HG03442 (cell line): ENCODE data around the gene PCDHB2.
"Not testable (repeated sequence)": the region's sequence is repeated elsewhere in the genome, so short reads cannot be mapped to it uniquely, and the experiment has no call there.

Experiments
- ATAC-seq: cut with Tn5 transposase; IDR thresholded peaks from one replicate; pipeline ENCODE4 v1.9.1; 2021; ENCODE audit warnings: mild to moderate bottlenecking, moderate library complexity; ENCODE audit not compliant: unreplicated experiment

The PCDHB2 gene

DNA sequence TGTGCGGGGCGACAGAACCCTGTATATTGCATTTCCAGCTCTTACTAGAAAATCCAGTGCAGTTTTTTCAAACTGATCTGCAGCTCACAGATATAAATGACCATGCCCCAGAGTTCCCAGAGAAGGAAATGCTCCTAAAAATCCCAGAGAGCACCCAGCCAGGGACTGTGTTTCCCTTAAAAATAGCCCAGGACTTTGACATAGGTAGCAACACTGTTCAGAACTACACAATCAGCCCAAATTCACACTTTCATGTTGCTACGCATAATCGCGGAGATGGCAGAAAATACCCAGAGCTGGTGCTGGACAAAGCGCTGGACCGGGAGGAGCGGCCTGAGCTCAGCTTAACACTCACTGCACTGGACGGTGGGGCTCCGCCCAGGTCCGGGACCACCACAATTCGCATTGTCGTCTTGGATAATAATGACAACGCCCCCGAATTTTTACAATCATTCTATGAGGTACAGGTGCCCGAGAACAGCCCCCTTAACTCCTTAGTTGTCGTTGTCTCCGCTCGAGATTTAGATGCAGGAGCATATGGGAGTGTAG, 41.4 kb downstream of the PCDHB2 start:
- ATAC-seq, result no peak

DNA sequence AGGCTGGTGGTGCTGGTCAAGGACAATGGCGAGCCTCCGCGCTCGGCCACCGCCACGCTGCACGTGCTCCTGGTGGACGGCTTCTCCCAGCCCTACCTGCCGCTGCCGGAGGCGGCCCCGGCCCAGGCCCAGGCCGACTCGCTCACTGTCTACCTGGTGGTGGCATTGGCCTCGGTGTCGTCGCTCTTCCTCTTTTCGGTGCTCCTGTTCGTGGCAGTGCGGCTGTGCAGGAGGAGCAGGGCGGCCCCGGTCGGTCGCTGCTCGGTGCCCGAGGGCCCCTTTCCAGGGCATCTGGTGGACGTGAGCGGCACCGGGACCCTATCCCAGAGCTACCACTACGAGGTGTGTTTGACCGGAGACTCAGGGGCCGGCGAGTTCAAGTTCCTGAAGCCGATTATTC, 42.9 kb downstream of the PCDHB2 start:
- not testable (repeated sequence) for ATAC-seq
